Right lobe of liver (tissue), 6 donors: ENCODE results near the gene BOD1L1. TPM values are rescaled to one million over a fixed set of nuclear protein-coding genes. Genes with fewer than 3 reads are reported as not detected.
A peak's percentile ranks its signal among the peaks of the same experiment; 100 is the strongest.

Source experiments
- ATAC-seq, 4 donors: fragments of 200-7000 bp; cut with Tn5 transposase; one replicate each; pipeline ENCODE4 v1.9.1; 2020; ENCODE audit warnings: mild to moderate bottlenecking in 4 of 4, moderate library complexity in 4 of 4
- DNase-seq, 3 donors: peaks; one replicate each; pipeline ENCODE4 v3.0.0-alpha.2; 2020
- H3K27ac ChIP-seq, 3 donors: fragments of 200-600 bp; one replicate each; pipeline ENCODE4 v1.8.0; 2022
- H3K27me3 ChIP-seq, 2 donors: fragments of 200-600 bp; one replicate each; pipeline ENCODE4 v1.8.0; 2022
- H3K36me3 ChIP-seq, 4 donors: fragments of 200-600 bp; sonication (generic) in 1 of 4; one replicate each; pipeline versions ENCODE4 v1.5.1 to v1.8.0; 2017 to 2022; ENCODE audit warnings: control low read depth in 1 of 4
- H3K4me1 ChIP-seq, 4 donors: fragments of 200-600 bp; sonication (generic) in 1 of 4; one replicate each; pipeline versions ENCODE4 v1.5.1 to v1.8.0; 2017 to 2022; ENCODE audit warnings: control low read depth in 1 of 4
- H3K4me3 ChIP-seq, 3 donors: fragments of 200-600 bp; one replicate each; pipeline ENCODE4 v1.8.0; 2022
- H3K9me3 ChIP-seq, 4 donors: fragments of 200-600 bp; sonication (generic) in 1 of 4; one replicate each; pipeline versions ENCODE4 v1.5.1 to v1.8.0; 2017 to 2022; ENCODE audit warnings: control low read depth in 1 of 4
- POLR2A ChIP-seq: fragments of 450-650 bp; IDR thresholded peaks from one replicate; pipeline ENCODE4 v1.6.1; 2017; ENCODE audit warnings: antibody characterized with exemption, mild to moderate bottlenecking
- WGBS: methylation state at CpG from one replicate; pipeline ENCODE4 v1.1.6; 2018; ENCODE audit warnings: low coverage, low lambda C conversion rate; ENCODE audit not compliant: insufficient coverage; ENCODE audit errors: missing lambda C conversion rate; 5-methylcytosine and 5-hydroxymethylcytosine counted together
- intact Hi-C, 2 donors: fragments of 100-400 bp; cut with DNase I; formaldehyde crosslinking; loops; one replicate each; pipeline versions ENCODE4 v1.11.2 to v1.14.1; 2022
- total RNA-seq, 6 experiments: library from RNA; depleted of rRNA in 2 of 6; stranded (reverse); fragments of >200 nt in 2 of 6; fragmentation: NEBNext Ultra II Directional in 3 of 6; extraction: Animal tissue kit (Norgen Biotek cat#: 25700) in 3 of 6; gene quantifications; one replicate each; pipeline versions ENCODE4 v1.1.0 to v1.2.4, GENCODE V29; 2016 to 2023
- TF ChIP-seq, protein P1 (sequence below), 4 donors: fragments of 200-600 bp in 3 of 4; fragments of 450-650 bp in 1 of 4; IDR thresholded peaks; one replicate each; pipeline versions ENCODE4 v1.5.1 to v1.8.0; 2016 to 2022; ENCODE audit warnings: antibody characterized with exemption in 4 of 4, mild to moderate bottlenecking in 2 of 4
- donor health status: DM: no; HTN: yes; CAD: no.
- donor health status: DM: no; HTN: no; CAD: no.
- donor health status: DM: no; HTN: no; CAD: no.
- donor health status: DM: no; HTN: yes; CAD: no.
- donor health status: DM: no; HTN: yes; CAD: no.

The BOD1L1 gene
- total RNA-seq, 6 experiments from 2014 or later = 8.7 to 13.8 (median 11.6) TPM

DNA sequence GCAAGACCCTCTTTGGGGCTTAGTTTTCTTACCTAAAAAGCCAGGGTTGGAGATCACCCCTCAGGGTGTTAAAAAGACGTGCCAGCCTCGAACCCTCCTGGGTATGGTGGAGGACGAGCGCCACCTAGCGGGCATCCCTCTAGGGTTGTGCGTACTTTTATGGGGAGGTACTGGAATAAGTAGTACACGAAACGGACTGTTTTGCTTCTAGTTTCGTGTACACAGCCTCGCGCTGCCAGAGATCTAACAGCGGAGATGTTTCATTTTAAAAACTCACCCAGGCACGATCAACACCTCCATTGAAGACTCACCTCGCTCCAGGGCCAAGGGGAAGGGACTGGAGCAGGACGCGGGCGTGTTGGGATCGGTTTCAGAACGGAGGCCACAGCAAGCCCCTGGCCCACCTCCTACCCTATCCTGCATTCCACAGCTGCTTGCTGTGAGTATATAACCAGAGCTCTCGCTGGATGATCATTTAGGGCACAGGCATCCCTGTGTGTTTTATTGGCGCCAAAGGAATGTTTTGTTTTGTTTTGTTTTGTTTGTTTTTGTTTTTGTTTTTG, 78.5 kb downstream of the BOD1L1 start:
- no peak for TF ChIP-seq POLR2A
- TF ChIP-seq, protein P1, sequence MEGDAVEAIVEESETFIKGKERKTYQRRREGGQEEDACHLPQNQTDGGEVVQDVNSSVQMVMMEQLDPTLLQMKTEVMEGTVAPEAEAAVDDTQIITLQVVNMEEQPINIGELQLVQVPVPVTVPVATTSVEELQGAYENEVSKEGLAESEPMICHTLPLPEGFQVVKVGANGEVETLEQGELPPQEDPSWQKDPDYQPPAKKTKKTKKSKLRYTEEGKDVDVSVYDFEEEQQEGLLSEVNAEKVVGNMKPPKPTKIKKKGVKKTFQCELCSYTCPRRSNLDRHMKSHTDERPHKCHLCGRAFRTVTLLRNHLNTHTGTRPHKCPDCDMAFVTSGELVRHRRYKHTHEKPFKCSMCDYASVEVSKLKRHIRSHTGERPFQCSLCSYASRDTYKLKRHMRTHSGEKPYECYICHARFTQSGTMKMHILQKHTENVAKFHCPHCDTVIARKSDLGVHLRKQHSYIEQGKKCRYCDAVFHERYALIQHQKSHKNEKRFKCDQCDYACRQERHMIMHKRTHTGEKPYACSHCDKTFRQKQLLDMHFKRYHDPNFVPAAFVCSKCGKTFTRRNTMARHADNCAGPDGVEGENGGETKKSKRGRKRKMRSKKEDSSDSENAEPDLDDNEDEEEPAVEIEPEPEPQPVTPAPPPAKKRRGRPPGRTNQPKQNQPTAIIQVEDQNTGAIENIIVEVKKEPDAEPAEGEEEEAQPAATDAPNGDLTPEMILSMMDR (IDR thresholded peaks at IDR 0.05) = peak; percentile 78 to 93 (median 93)
- H3K4me1 ChIP-seq = peaks cover 0 to 12% (median 5%) of the 10 kb centered on the region in 4 donors
- H3K27ac ChIP-seq = no peak overlapping the region
- H3K36me3 ChIP-seq = no peaks in the 10 kb centered on the region
- intact Hi-C loops = loop anchor here (5.0 to 10.0 kb wide), 2 partner anchors 697 to 704 kb away; no protein-coding TSS in a partner anchor
- H3K9me3 ChIP-seq = no peaks in the 10 kb centered on the region
- WGBS = 4% methylated on average over 15 of the region's 21 CpGs
- DNase-seq = peak; percentile 79 to 86 (median 80)
- H3K27me3 ChIP-seq = peaks cover 18 to 39% of the 10 kb centered on the region in 2 donors
- peak overlapping the region; percentile 20 to 34 (median 33) for H3K4me3 ChIP-seq
- ATAC-seq = peak; percentile 81 to 86 (median 84)

- Histone ChIP-seq H3K36me3 (no peaks in the 10 kb centered on the region), H3K27ac (no peak overlapping the region), H3K4me3 (no peak overlapping the region), H3K4me1 (peaks cover 0 to 12% (median 6%) of the 10 kb centered on the region in 4 donors), H3K27me3 (peaks cover 18 to 39% of the 10 kb centered on the region in 2 donors), H3K9me3 (no peaks in the 10 kb centered on the region)
- ATAC-seq (no peak), DNase-seq (no peak)
- TF ChIP-seq, protein P1 (IDR thresholded peaks at IDR 0.05) = no peak
- no peak for TF ChIP-seq POLR2A
- intact Hi-C loops = loop anchor here (5.0 to 10.0 kb wide), 2 partner anchors 696 to 704 kb away; no protein-coding TSS in a partner anchor
- WGBS = 8% methylated on average over 22 of the region's 35 CpGs
Measured at GRCh38 chr4:13548059-13548983, 79.2 kb downstream of the BOD1L1 start.

DNA sequence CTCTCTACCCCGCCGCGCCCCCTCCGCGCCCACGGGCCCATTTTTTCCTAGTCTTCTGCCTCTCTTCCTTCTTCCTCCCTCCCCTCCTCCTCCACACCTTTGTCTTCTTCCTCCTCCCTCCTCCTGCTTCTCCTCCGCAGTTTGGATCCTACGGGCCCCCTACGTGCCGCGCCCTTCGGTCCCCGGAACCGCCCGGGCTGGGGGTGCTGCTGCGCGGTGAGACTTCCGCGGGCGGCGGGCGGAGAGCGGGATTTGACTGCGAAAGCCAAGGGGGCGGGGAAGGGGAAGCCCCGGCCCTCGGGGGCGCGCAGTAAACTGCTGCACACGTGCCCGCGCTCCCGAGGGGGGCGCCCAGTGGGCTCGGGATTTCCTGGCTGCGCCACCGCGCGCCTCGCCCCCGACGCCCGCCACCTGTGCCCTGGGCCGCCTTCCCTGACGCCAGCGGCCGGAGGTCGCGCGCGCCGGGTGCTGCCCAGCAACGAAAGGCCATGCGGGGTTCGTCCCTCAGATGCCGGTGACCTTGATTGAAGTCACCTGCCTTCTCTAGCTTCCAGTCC, 80.0 kb downstream of the BOD1L1 start:
- whole genome bisulfite sequencing = 4% methylated on average over 21 of the region's 56 CpGs
- Histone ChIP-seq H3K27ac (no peak overlapping the region), H3K4me3 (peak overlapping the region in 2 of 3 donors; percentile 11 to 22), H3K9me3 (no peaks in the 10 kb centered on the region), H3K4me1 (peaks cover 0 to 12% (median 6%) of the 10 kb centered on the region in 4 donors), H3K27me3 (peaks cover 18 to 42% of the 10 kb centered on the region in 2 donors), H3K36me3 (no peaks in the 10 kb centered on the region)
- no peak for DNase-seq
- no peak for TF ChIP-seq POLR2A
- TF ChIP-seq, protein P1 (IDR thresholded peaks at IDR 0.05) = no peak
- ATAC-seq = no peak
- intact Hi-C loops = loop anchor here (5.0 to 10.0 kb wide), 2 partner anchors 695 to 703 kb away; no protein-coding TSS in a partner anchor

- WGBS = 5% methylated on average over 17 of the region's 54 CpGs
- Histone ChIP-seq H3K27ac (no peak overlapping the region), H3K36me3 (no peaks in the 10 kb centered on the region), H3K4me1 (peaks cover 0 to 16% (median 6%) of the 10 kb centered on the region in 4 donors), H3K27me3 (peaks cover 18 to 48% of the 10 kb centered on the region in 2 donors), H3K4me3 (peak overlapping the region in 2 of 3 donors; percentile 11 to 22), H3K9me3 (no peaks in the 10 kb centered on the region)
- DNase-seq = no peak
- TF ChIP-seq, protein P1 (IDR thresholded peaks at IDR 0.05) = no peak
- no peak for TF ChIP-seq POLR2A
- peak in 2 of 4 donors; percentile 5 to 10 for ATAC-seq
- intact Hi-C loops = loop anchor here (5.0 to 10.0 kb wide), 2 partner anchors 695 to 702 kb away; no protein-coding TSS in a partner anchor
Measured at GRCh38 chr4:13546941-13547484, 80.5 kb downstream of the BOD1L1 start.
